Tibial artery (tissue), 4 donors: ENCODE data around the gene TUBA3E.
"Not testable (repeated sequence)": the region's sequence is repeated elsewhere in the genome, so short reads cannot be mapped to it uniquely, and the experiment has no call there.

Experiments used
- DNase-seq, 2 donors: peaks; one replicate each; pipeline ENCODE4 v3.0.0-alpha.2; 2019
- H3K27ac ChIP-seq, 2 donors: fragments of 200-600 bp; sonication (generic) in 1 of 2; 1 replicate in 1 of 2; 2 replicates in 1 of 2; pipeline ENCODE4 v1.5.1; 2018 to 2019; ENCODE audit warnings: mild to moderate bottlenecking in 1 of 2
- H3K27me3 ChIP-seq, 2 donors: fragments of 200-600 bp; sonication (generic) in 1 of 2; one replicate each; pipeline versions ENCODE4 v1.5.1 to v1.6.0; 2016 to 2019
- H3K36me3 ChIP-seq, 3 donors: fragments of 200-600 bp; sonication (generic) in 2 of 3; one replicate each; pipeline ENCODE4 v1.5.1; 2016 to 2019; ENCODE audit warnings: mild to moderate bottlenecking in 2 of 3
- H3K4me1 ChIP-seq, 4 donors: fragments of 200-600 bp; sonication (generic) in 2 of 4; 1 replicate in 3 of 4; 2 replicates in 1 of 4; pipeline ENCODE4 v1.5.1; 2016 to 2019
- H3K4me3 ChIP-seq, 2 donors: fragments of 200-600 bp; sonication (generic) in 1 of 2; 1 replicate in 1 of 2; 2 replicates in 1 of 2; pipeline ENCODE4 v1.5.1; 2018 to 2019; ENCODE audit warnings: mild to moderate bottlenecking in 2 of 2
- H3K9me3 ChIP-seq, 3 donors: fragments of 200-600 bp; sonication (generic) in 1 of 3; one replicate each; pipeline ENCODE4 v1.5.1; 2016 to 2019
- intact Hi-C: fragments of 100-400 bp; cut with DNase I; formaldehyde crosslinking; loops from one replicate; pipeline ENCODE4 v1.15.0; 2023; ENCODE audit warnings: low total_unique reads
- TF ChIP-seq, protein P1 (sequence below), 2 experiments: fragments of 200-600 bp in 1 of 2; fragments of 450-650 bp in 1 of 2; IDR thresholded peaks; one replicate each; pipeline ENCODE4 v1.5.1; 2017 to 2019; ENCODE audit warnings: antibody characterized with exemption in 2 of 2, mild to moderate bottlenecking in 1 of 2, moderate library complexity in 1 of 2

The TUBA3E gene

GRCh38 chr2:130185896-130186295 is 12.3 kb downstream of the TUBA3E start:
- TF ChIP-seq, protein P1, sequence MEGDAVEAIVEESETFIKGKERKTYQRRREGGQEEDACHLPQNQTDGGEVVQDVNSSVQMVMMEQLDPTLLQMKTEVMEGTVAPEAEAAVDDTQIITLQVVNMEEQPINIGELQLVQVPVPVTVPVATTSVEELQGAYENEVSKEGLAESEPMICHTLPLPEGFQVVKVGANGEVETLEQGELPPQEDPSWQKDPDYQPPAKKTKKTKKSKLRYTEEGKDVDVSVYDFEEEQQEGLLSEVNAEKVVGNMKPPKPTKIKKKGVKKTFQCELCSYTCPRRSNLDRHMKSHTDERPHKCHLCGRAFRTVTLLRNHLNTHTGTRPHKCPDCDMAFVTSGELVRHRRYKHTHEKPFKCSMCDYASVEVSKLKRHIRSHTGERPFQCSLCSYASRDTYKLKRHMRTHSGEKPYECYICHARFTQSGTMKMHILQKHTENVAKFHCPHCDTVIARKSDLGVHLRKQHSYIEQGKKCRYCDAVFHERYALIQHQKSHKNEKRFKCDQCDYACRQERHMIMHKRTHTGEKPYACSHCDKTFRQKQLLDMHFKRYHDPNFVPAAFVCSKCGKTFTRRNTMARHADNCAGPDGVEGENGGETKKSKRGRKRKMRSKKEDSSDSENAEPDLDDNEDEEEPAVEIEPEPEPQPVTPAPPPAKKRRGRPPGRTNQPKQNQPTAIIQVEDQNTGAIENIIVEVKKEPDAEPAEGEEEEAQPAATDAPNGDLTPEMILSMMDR (IDR thresholded peaks at IDR 0.05): no peak
- Histone ChIP-seq H3K27me3 (no peaks in the 10 kb centered on the region), H3K4me1 (peaks cover 0 to 14% (median 7%) of the 10 kb centered on the region in 4 donors), H3K4me3 (no peak overlapping the region), H3K36me3 (peaks cover 0 to 21% (median 0%) of the 10 kb centered on the region in 3 donors), H3K9me3 (no peaks in the 10 kb centered on the region), H3K27ac (no peak overlapping the region)
- intact Hi-C loops: loop anchor here (2.0 to 10.0 kb wide), 2 partner anchors 909 to 1303 kb away; partner anchors contain the start of gene FAM168B
- no peak for DNase-seq

DNA sequence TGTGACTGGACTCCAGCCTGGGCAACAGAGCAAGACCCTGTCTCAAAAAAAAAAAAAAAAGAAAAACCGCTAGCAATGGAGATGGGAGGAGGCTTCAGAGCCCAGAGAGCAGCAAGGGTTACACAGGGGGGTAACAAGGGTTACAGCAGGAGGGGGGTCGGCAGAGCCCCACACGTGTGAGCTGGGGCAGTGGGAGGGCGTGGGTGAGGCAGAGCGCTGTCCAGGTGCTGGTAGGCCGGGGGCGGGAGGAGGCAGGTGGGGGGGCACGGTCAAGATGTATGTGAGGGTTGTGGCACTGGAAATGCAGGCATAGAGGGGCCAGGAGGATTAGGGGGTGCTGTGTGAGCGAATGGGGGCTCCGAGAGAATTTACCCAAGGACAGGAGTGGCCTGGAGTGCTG is 12.8 kb downstream of the TUBA3E start:
- peaks cover 0 to 17% (median 0%) of the 10 kb centered on the region in 3 donors for H3K36me3 ChIP-seq
- H3K9me3 ChIP-seq: no peaks in the 10 kb centered on the region
- intact Hi-C loops: loop anchor here (2.0 to 10.0 kb wide), 2 partner anchors 909 to 1303 kb away; partner anchors contain the start of gene FAM168B
- H3K27ac ChIP-seq: no peak overlapping the region
- no peaks in the 10 kb centered on the region for H3K27me3 ChIP-seq
- TF ChIP-seq, protein P1 (IDR thresholded peaks at IDR 0.05): no peak
- DNase-seq: no peak
- no peak overlapping the region for H3K4me3 ChIP-seq
- peaks cover 0 to 19% (median 11%) of the 10 kb centered on the region in 4 donors for H3K4me1 ChIP-seq

- peak overlapping the region; percentile 97 for H3K4me3 ChIP-seq
- H3K27ac ChIP-seq: peak overlapping the region; percentile 88 to 91
- peaks cover 0 to 11% (median 0%) of the 10 kb centered on the region in 3 donors for H3K36me3 ChIP-seq
- intact Hi-C loops: loop anchor here (2.0 to 10.0 kb wide), 3 partner anchors 159 to 1305 kb away; partner anchors contain the start of genes FAM168B and IMP4
- H3K9me3 ChIP-seq: no peaks in the 10 kb centered on the region
- no peaks in the 10 kb centered on the region for H3K27me3 ChIP-seq
- peaks cover 0 to 27% (median 16%) of the 10 kb centered on the region in 4 donors for H3K4me1 ChIP-seq
- DNase-seq: no peak
- TF ChIP-seq, protein P1 (IDR thresholded peaks at IDR 0.05): no peak
These were observed 14.5 kb downstream of the TUBA3E start for GRCh38 chr2:130183512-130184373.

GRCh38 chr2:130182826-130183511 is 15.3 kb downstream of the TUBA3E start:
- Histone ChIP-seq H3K4me1 (peaks cover 0 to 27% (median 16%) of the 10 kb centered on the region in 4 donors), H3K36me3 (peaks cover 0 to 11% (median 0%) of the 10 kb centered on the region in 3 donors), H3K4me3 (peak overlapping the region; percentile 97), H3K27ac (peak overlapping the region; percentile 88 to 91)
- not testable (repeated sequence) for H3K9me3 ChIP-seq, DNase-seq, H3K27me3 ChIP-seq
- intact Hi-C loops: loop anchor here (5.0 to 10.0 kb wide), 2 partner anchors 159 to 912 kb away; partner anchors contain the start of genes FAM168B and IMP4

GRCh38 chr2:130181880-130182682 is 16.2 kb downstream of the TUBA3E start, which contains the start of gene MZT2B:
Gene MZT2B, plus strand, starts transcription at chr2:130182262. Its CDS starts 21 bp downstream, at chr2:130182283.
- H3K27me3 ChIP-seq, H3K36me3 ChIP-seq, H3K9me3 ChIP-seq: not testable (repeated sequence)
- peak within 1 kb of the TSS; percentile 88 to 91 for H3K27ac ChIP-seq
- peaks cover 0 to 28% (median 18%) of the 10 kb centered on the region in 4 donors for H3K4me1 ChIP-seq
- DNase-seq: peak; percentile 75 to 93
- TF ChIP-seq, protein P1 (IDR thresholded peaks at IDR 0.05): peak; percentile 72 to 87
- intact Hi-C loops: loop anchor here (5.0 to 10.0 kb wide), 2 partner anchors 160 to 913 kb away; partner anchors contain the start of genes FAM168B and IMP4
- peak within 1 kb of the TSS; percentile 97 for H3K4me3 ChIP-seq
